Immature natural killer cell (primary cell): ENCODE results near the gene MED13L. TPM values are rescaled to one million over a fixed set of nuclear protein-coding genes. Genes with fewer than 3 reads are reported as not detected.

ENCODE experiments used
- DNase-seq, 3 donors: peaks; one replicate each; pipeline ENCODE4 v3.0.0; 2022; ENCODE audit warnings: mixed read lengths in 1 of 3
- H3K27ac Mint-ChIP-seq, 6 donors: one replicate each; pipeline ENCODE4 v1.8.0; 2020; ENCODE audit warnings: mixed read lengths in 6 of 6, mild to moderate bottlenecking in 5 of 6, inconsistent platforms in 4 of 6, moderate library complexity in 3 of 6
- H3K27me3 Mint-ChIP-seq, 3 donors: one replicate each; pipeline ENCODE4 v1.8.0; 2020 to 2021; ENCODE audit warnings: low read depth in 3 of 3, mild to moderate bottlenecking in 3 of 3, mixed read lengths in 3 of 3, moderate library complexity in 3 of 3, inconsistent platforms in 1 of 3
- H3K36me3 Mint-ChIP-seq, 3 donors: one replicate each; pipeline ENCODE4 v1.8.0; 2020; ENCODE audit warnings: mixed read lengths in 3 of 3, inconsistent platforms in 2 of 3, mild to moderate bottlenecking in 2 of 3
- H3K4me1 Mint-ChIP-seq, 2 donors: one replicate each; pipeline ENCODE4 v1.8.0; 2020; ENCODE audit warnings: inconsistent platforms in 2 of 2, mild to moderate bottlenecking in 2 of 2, mixed read lengths in 2 of 2, moderate library complexity in 1 of 2
- H3K4me3 Mint-ChIP-seq, 5 donors: one replicate each; pipeline ENCODE4 v1.8.0; 2020; ENCODE audit warnings: mild to moderate bottlenecking in 5 of 5, mixed read lengths in 5 of 5, inconsistent platforms in 3 of 5, moderate library complexity in 3 of 5
- H3K9me3 Mint-ChIP-seq, 6 donors: one replicate each; pipeline ENCODE4 v1.8.0; 2020; ENCODE audit warnings: mild to moderate bottlenecking in 6 of 6, mixed read lengths in 6 of 6, inconsistent platforms in 4 of 6, moderate library complexity in 3 of 6
- polyA plus RNA-seq, 3 donors: library from polyadenylated mRNA; unstranded; fragments of 300-500 nt; fragmentation: Illumina TruSeq; gene quantifications; one replicate each; pipeline ENCODE4 v1.2.3, GENCODE V29; 2021

MED13L gene
- polyA plus RNA-seq, 3 donors from 2014 or later, result 2.3 to 10.3 (median 4.9) TPM

GRCh38 chr12:116280595-116281290 lies 3.2 kb upstream of the MED13L start:
- Mint-ChIP-seq H3K27me3 (peaks cover 17 to 31% (median 25%) of the 10 kb centered on the region in 3 donors), H3K27ac (no peak overlapping the region), H3K4me3 (no peak overlapping the region), H3K4me1 (peaks cover 19 to 26% of the 10 kb centered on the region in 2 donors), H3K9me3 (no peaks in the 10 kb centered on the region), H3K36me3 (no peaks in the 10 kb centered on the region)
- no peak for DNase-seq

- Mint-ChIP-seq H3K27me3 (peaks cover 17 to 32% (median 21%) of the 10 kb centered on the region in 3 donors), H3K4me3 (peak overlapping the region; percentile 80 to 90 (median 88)), H3K36me3 (no peaks in the 10 kb centered on the region), H3K9me3 (no peaks in the 10 kb centered on the region), H3K27ac (peak overlapping the region; percentile 22 to 91 (median 76)), H3K4me1 (peaks cover 39 to 47% of the 10 kb centered on the region in 2 donors)
- no peak for DNase-seq
Measured at GRCh38 chr12:116278667-116279066, 1.2 kb upstream of the MED13L start.

- peak overlapping the region; percentile 51 to 91 (median 82) for H3K27ac Mint-ChIP-seq
- no peaks in the 10 kb centered on the region for H3K9me3 Mint-ChIP-seq
- no peaks in the 10 kb centered on the region for H3K36me3 Mint-ChIP-seq
- peak overlapping the region; percentile 80 to 90 (median 88) for H3K4me3 Mint-ChIP-seq
- DNase-seq, result no peak
- H3K4me1 Mint-ChIP-seq, result peaks cover 43 to 49% of the 10 kb centered on the region in 2 donors
- H3K27me3 Mint-ChIP-seq, result peaks cover 17 to 32% (median 23%) of the 10 kb centered on the region in 3 donors
Measured at GRCh38 chr12:116278279-116278626, 760 bp upstream of the MED13L start.

- Mint-ChIP-seq H3K36me3 (no peaks in the 10 kb centered on the region), H3K27me3 (peaks cover 14 to 29% (median 23%) of the 10 kb centered on the region in 3 donors), H3K27ac (peak overlapping the region; percentile 73 to 96 (median 92)), H3K4me1 (peaks cover 35 to 46% of the 10 kb centered on the region in 2 donors), H3K4me3 (peak overlapping the region; percentile 91 to 99 (median 94)), H3K9me3 (no peaks in the 10 kb centered on the region)
- peak; percentile 62 to 70 (median 68) for DNase-seq
Measured at GRCh38 chr12:116276652-116277466, 634 bp downstream of the MED13L start.

GRCh38 chr12:116274551-116275375 lies 2.7 kb downstream of the MED13L start:
- Mint-ChIP-seq H3K4me3 (peak overlapping the region; percentile 43 to 99 (median 91)), H3K9me3 (no peaks in the 10 kb centered on the region), H3K4me1 (peaks cover 43 to 51% of the 10 kb centered on the region in 2 donors), H3K36me3 (no peaks in the 10 kb centered on the region), H3K27me3 (peaks cover 14 to 32% (median 23%) of the 10 kb centered on the region in 3 donors), H3K27ac (no peak overlapping the region)
- DNase-seq, result no peak

GRCh38 chr12:116273813-116274550 lies 3.5 kb downstream of the MED13L start:
- Mint-ChIP-seq H3K27me3 (peaks cover 10 to 28% (median 23%) of the 10 kb centered on the region in 3 donors), H3K36me3 (no peaks in the 10 kb centered on the region), H3K27ac (no peak overlapping the region), H3K4me3 (peak overlapping the region in 3 of 5 donors; percentile 27 to 48 (median 28)), H3K4me1 (peaks cover 47 to 51% of the 10 kb centered on the region in 2 donors), H3K9me3 (no peaks in the 10 kb centered on the region)
- no peak for DNase-seq

GRCh38 chr12:116267948-116268347 lies 9.5 kb downstream of the MED13L start:
- Mint-ChIP-seq H3K4me1 (peaks cover 16 to 25% of the 10 kb centered on the region in 2 donors), H3K4me3 (no peak overlapping the region), H3K9me3 (no peaks in the 10 kb centered on the region), H3K36me3 (no peaks in the 10 kb centered on the region), H3K27me3 (peaks cover 0 to 3% (median 0%) of the 10 kb centered on the region in 3 donors), H3K27ac (no peak overlapping the region)
- DNase-seq, result no peak

GRCh38 chr12:116266631-116267349 lies 10.7 kb downstream of the MED13L start:
- no peak overlapping the region for H3K4me3 Mint-ChIP-seq
- peaks cover 6 to 33% of the 10 kb centered on the region in 2 donors for H3K4me1 Mint-ChIP-seq
- H3K27ac Mint-ChIP-seq, result no peak overlapping the region
- H3K36me3 Mint-ChIP-seq, result no peaks in the 10 kb centered on the region
- DNase-seq, result no peak
- no peaks in the 10 kb centered on the region for H3K9me3 Mint-ChIP-seq
- peaks cover 0 to 3% (median 0%) of the 10 kb centered on the region in 3 donors for H3K27me3 Mint-ChIP-seq

GRCh38 chr12:116266168-116266601 lies 11.3 kb downstream of the MED13L start:
- Mint-ChIP-seq H3K4me1 (peaks cover 0 to 36% of the 10 kb centered on the region in 2 donors), H3K4me3 (no peak overlapping the region), H3K36me3 (no peaks in the 10 kb centered on the region), H3K9me3 (no peaks in the 10 kb centered on the region), H3K27ac (no peak overlapping the region), H3K27me3 (peaks cover 0 to 3% (median 0%) of the 10 kb centered on the region in 3 donors)
- no peak for DNase-seq

- no peak overlapping the region for H3K4me3 Mint-ChIP-seq
- no peak for DNase-seq
- peaks cover 0 to 42% of the 10 kb centered on the region in 2 donors for H3K4me1 Mint-ChIP-seq
- peaks cover 0 to 3% (median 0%) of the 10 kb centered on the region in 3 donors for H3K27me3 Mint-ChIP-seq
- no peaks in the 10 kb centered on the region for H3K36me3 Mint-ChIP-seq
- H3K27ac Mint-ChIP-seq, result no peak overlapping the region
- H3K9me3 Mint-ChIP-seq, result no peaks in the 10 kb centered on the region
Measured at GRCh38 chr12:116265351-116266147, 11.9 kb downstream of the MED13L start.

- peak overlapping the region in 3 of 5 donors; percentile 1 to 53 (median 18) for H3K4me3 Mint-ChIP-seq
Measured at GRCh38 chr12:116264525-116265070, 12.9 kb downstream of the MED13L start.

More at GRCh38 chr12:116264525-116265070, 12.9 kb downstream of the MED13L start:
- no peaks in the 10 kb centered on the region for H3K27me3 Mint-ChIP-seq
- peaks cover 0 to 44% of the 10 kb centered on the region in 2 donors for H3K4me1 Mint-ChIP-seq
- DNase-seq, result no peak
- H3K27ac Mint-ChIP-seq, result peak overlapping the region in 4 of 6 donors; percentile 25 to 71 (median 48)
- H3K36me3 Mint-ChIP-seq, result no peaks in the 10 kb centered on the region
- no peaks in the 10 kb centered on the region for H3K9me3 Mint-ChIP-seq
